ENCODE measurements around the gene PPP1R8.

Gene PPP1R8

GRCh38 chr1:27873671-27874384 lies 43.2 kb downstream of the PPP1R8 start:
- no peak overlapping the region for H4K8ac ChIP-seq (ENCODE audit: low read depth, low read length)
- H3K23ac ChIP-seq (ENCODE audit: low read length) = no peak overlapping the region
- H4K5ac ChIP-seq (ENCODE audit: low read length) = no peak overlapping the region
- H3K79me2 ChIP-seq (ENCODE audit: control insufficient read depth, insufficient read depth, low read length) = no peaks in the 10 kb centered on the region
- H2AK5ac ChIP-seq (ENCODE audit: low read length) = no peak overlapping the region
- DNase-seq = no peak
- WGBS (ENCODE audit: extremely low coverage, insufficient coverage, low lambda C conversion rate) = no CpG with 5 or more reads among the region's 16 CpGs
- H3K4me3 ChIP-seq (ENCODE audit: low read length) = no peak overlapping the region
- no peaks in the 10 kb centered on the region for H3K36me3 ChIP-seq (ENCODE audit: control insufficient read depth, insufficient read depth, low read length)
- H2BK120ac ChIP-seq (ENCODE audit: low read depth, low read length) = no peak overlapping the region
- no peak overlapping the region for H3K4me2 ChIP-seq (ENCODE audit: low read length)
- no peak overlapping the region for H3K9ac ChIP-seq (ENCODE audit: low read length)
- H3K4ac ChIP-seq (ENCODE audit: low read depth, low read length) = no peak overlapping the region
- no peak overlapping the region for H3K27ac ChIP-seq (ENCODE audit: low read depth, low read length)
- H2BK15ac ChIP-seq (replicated peaks; ENCODE audit: low read depth) = no peak overlapping the region
- H3K4me1 ChIP-seq (ENCODE audit: control insufficient read depth, low read depth, low read length) = no peaks in the 10 kb centered on the region
- H3K56ac ChIP-seq (ENCODE audit: low read length) = no peak overlapping the region
- no peaks in the 10 kb centered on the region for H3K27me3 ChIP-seq (ENCODE audit: insufficient read depth, low read length, poor library complexity)
- no peaks in the 10 kb centered on the region for H3K79me1 ChIP-seq (ENCODE audit: low read length)
- no peak overlapping the region for H3K18ac ChIP-seq (ENCODE audit: low read length)
- no peak overlapping the region for H2BK5ac ChIP-seq (ENCODE audit: low read length)

GRCh38 chr1:27876341-27877114 lies 45.9 kb downstream of the PPP1R8 start:
- H2BK15ac ChIP-seq (replicated peaks; ENCODE audit: low read depth) = no peak overlapping the region
- no peaks in the 10 kb centered on the region for H3K36me3 ChIP-seq (ENCODE audit: control insufficient read depth, insufficient read depth, low read length)
- no peak for DNase-seq
- no peak overlapping the region for H3K9ac ChIP-seq (ENCODE audit: low read length)
- no peak overlapping the region for H3K4ac ChIP-seq (ENCODE audit: low read depth, low read length)
- no peak overlapping the region for H3K27ac ChIP-seq (ENCODE audit: low read depth, low read length)
- no peak overlapping the region for H2BK120ac ChIP-seq (ENCODE audit: low read depth, low read length)
- no peak overlapping the region for H2BK5ac ChIP-seq (ENCODE audit: low read length)
- no peak overlapping the region for H3K4me3 ChIP-seq (ENCODE audit: low read length)
- H3K18ac ChIP-seq (ENCODE audit: low read length) = no peak overlapping the region
- no peaks in the 10 kb centered on the region for H3K4me1 ChIP-seq (ENCODE audit: control insufficient read depth, low read depth, low read length)
- no peak overlapping the region for H3K4me2 ChIP-seq (ENCODE audit: low read length)
- no peaks in the 10 kb centered on the region for H3K27me3 ChIP-seq (ENCODE audit: insufficient read depth, low read length, poor library complexity)
- no peak overlapping the region for H4K8ac ChIP-seq (ENCODE audit: low read depth, low read length)
- no peak overlapping the region for H3K23ac ChIP-seq (ENCODE audit: low read length)
- WGBS (ENCODE audit: extremely low coverage, insufficient coverage, low lambda C conversion rate) = no CpG with 5 or more reads among the region's 18 CpGs
- H3K79me2 ChIP-seq (ENCODE audit: control insufficient read depth, insufficient read depth, low read length) = no peaks in the 10 kb centered on the region
- H3K79me1 ChIP-seq (ENCODE audit: low read length) = no peaks in the 10 kb centered on the region
- no peak overlapping the region for H3K56ac ChIP-seq (ENCODE audit: low read length)
- no peak overlapping the region for H4K5ac ChIP-seq (ENCODE audit: low read length)
- no peak overlapping the region for H2AK5ac ChIP-seq (ENCODE audit: low read length)

GRCh38 chr1:27877115-27877416 lies 46.5 kb downstream of the PPP1R8 start:
- Histone ChIP-seq H3K27ac (ENCODE audit: low read depth, low read length) (no peak overlapping the region), H3K4ac (ENCODE audit: low read depth, low read length) (no peak overlapping the region), H2BK120ac (ENCODE audit: low read depth, low read length) (no peak overlapping the region), H3K79me1 (ENCODE audit: low read length) (no peaks in the 10 kb centered on the region), H3K23ac (ENCODE audit: low read length) (no peak overlapping the region), H3K27me3 (ENCODE audit: insufficient read depth, low read length, poor library complexity) (no peaks in the 10 kb centered on the region), H3K18ac (ENCODE audit: low read length) (no peak overlapping the region), H3K79me2 (ENCODE audit: control insufficient read depth, insufficient read depth, low read length) (no peaks in the 10 kb centered on the region), H2BK15ac (replicated peaks; ENCODE audit: low read depth) (no peak overlapping the region), H2BK5ac (ENCODE audit: low read length) (no peak overlapping the region), H4K5ac (ENCODE audit: low read length) (no peak overlapping the region), H3K4me1 (ENCODE audit: control insufficient read depth, low read depth, low read length) (no peaks in the 10 kb centered on the region), H3K4me2 (ENCODE audit: low read length) (no peak overlapping the region), H3K9ac (ENCODE audit: low read length) (no peak overlapping the region), H2AK5ac (ENCODE audit: low read length) (no peak overlapping the region), H3K56ac (ENCODE audit: low read length) (no peak overlapping the region), H3K36me3 (ENCODE audit: control insufficient read depth, insufficient read depth, low read length) (no peaks in the 10 kb centered on the region), H3K4me3 (ENCODE audit: low read length) (no peak overlapping the region), H4K8ac (ENCODE audit: low read depth, low read length) (no peak overlapping the region)
- no peak for DNase-seq
- WGBS (ENCODE audit: extremely low coverage, insufficient coverage, low lambda C conversion rate) = no CpG with 5 or more reads among the region's 2 CpGs

- H3K4me1 ChIP-seq (ENCODE audit: control insufficient read depth, low read depth, low read length) = no peaks in the 10 kb centered on the region
- no peaks in the 10 kb centered on the region for H3K79me2 ChIP-seq (ENCODE audit: control insufficient read depth, insufficient read depth, low read length)
- H3K23ac ChIP-seq (ENCODE audit: low read length) = no peak overlapping the region
- no peak overlapping the region for H3K4me2 ChIP-seq (ENCODE audit: low read length)
- H4K5ac ChIP-seq (ENCODE audit: low read length) = no peak overlapping the region
- H3K4ac ChIP-seq (ENCODE audit: low read depth, low read length) = no peak overlapping the region
- no peaks in the 10 kb centered on the region for H3K36me3 ChIP-seq (ENCODE audit: control insufficient read depth, insufficient read depth, low read length)
- H2BK15ac ChIP-seq (replicated peaks; ENCODE audit: low read depth) = no peak overlapping the region
- no peak overlapping the region for H3K27ac ChIP-seq (ENCODE audit: low read depth, low read length)
- H2BK5ac ChIP-seq (ENCODE audit: low read length) = no peak overlapping the region
- H3K27me3 ChIP-seq (ENCODE audit: insufficient read depth, low read length, poor library complexity) = no peaks in the 10 kb centered on the region
- no peak overlapping the region for H3K9ac ChIP-seq (ENCODE audit: low read length)
- DNase-seq = no peak
- no peak overlapping the region for H4K8ac ChIP-seq (ENCODE audit: low read depth, low read length)
- no peak overlapping the region for H2AK5ac ChIP-seq (ENCODE audit: low read length)
- no peaks in the 10 kb centered on the region for H3K79me1 ChIP-seq (ENCODE audit: low read length)
- no CpG with 5 or more reads among the region's 4 CpGs for WGBS (ENCODE audit: extremely low coverage, insufficient coverage, low lambda C conversion rate)
- H2BK120ac ChIP-seq (ENCODE audit: low read depth, low read length) = no peak overlapping the region
- no peak overlapping the region for H3K18ac ChIP-seq (ENCODE audit: low read length)
- no peak overlapping the region for H3K4me3 ChIP-seq (ENCODE audit: low read length)
- H3K56ac ChIP-seq (ENCODE audit: low read length) = no peak overlapping the region
These were observed 47.5 kb downstream of the PPP1R8 start for GRCh38 chr1:27878039-27878438.

GRCh38 chr1:27878787-27879335 lies 48.3 kb downstream of the PPP1R8 start:
- Histone ChIP-seq H3K4ac (ENCODE audit: low read depth, low read length) (no peak overlapping the region), H3K4me2 (ENCODE audit: low read length) (no peak overlapping the region), H3K56ac (ENCODE audit: low read length) (no peak overlapping the region), H3K79me2 (ENCODE audit: control insufficient read depth, insufficient read depth, low read length) (no peaks in the 10 kb centered on the region), H3K36me3 (ENCODE audit: control insufficient read depth, insufficient read depth, low read length) (no peaks in the 10 kb centered on the region), H2BK5ac (ENCODE audit: low read length) (no peak overlapping the region), H3K18ac (ENCODE audit: low read length) (no peak overlapping the region), H3K27me3 (ENCODE audit: insufficient read depth, low read length, poor library complexity) (no peaks in the 10 kb centered on the region), H3K79me1 (ENCODE audit: low read length) (no peaks in the 10 kb centered on the region), H2BK120ac (ENCODE audit: low read depth, low read length) (no peak overlapping the region), H3K27ac (ENCODE audit: low read depth, low read length) (no peak overlapping the region), H4K5ac (ENCODE audit: low read length) (no peak overlapping the region), H2AK5ac (ENCODE audit: low read length) (no peak overlapping the region), H3K23ac (ENCODE audit: low read length) (no peak overlapping the region), H2BK15ac (replicated peaks; ENCODE audit: low read depth) (no peak overlapping the region), H3K4me3 (ENCODE audit: low read length) (no peak overlapping the region), H4K8ac (ENCODE audit: low read depth, low read length) (no peak overlapping the region), H3K4me1 (ENCODE audit: control insufficient read depth, low read depth, low read length) (no peaks in the 10 kb centered on the region), H3K9ac (ENCODE audit: low read length) (no peak overlapping the region)
- DNase-seq = no peak
- WGBS (ENCODE audit: extremely low coverage, insufficient coverage, low lambda C conversion rate) = no CpG with 5 or more reads among the region's 8 CpGs

All from mesendoderm (in vitro differentiated cells).